A549 (cell line): ENCODE results near the gene CDH6. TPM values are rescaled to one million over a fixed set of nuclear protein-coding genes. Genes with fewer than 3 reads are reported as not detected.

Experiments used
- ATAC-seq, 2 experiments: fragments of 200-7000 bp in 1 of 2; fragments of >200 bp in 1 of 2; cut with Nextera tagmentation in 1 of 2; cut with Tn5 transposase in 1 of 2; 3 replicates each; pipeline versions ENCODE4 v1.8.0 to v1.9.1; 2018 to 2020; ENCODE audit warnings: mild to moderate bottlenecking in 1 of 2, moderate library complexity in 1 of 2
- CTCF ChIA-PET: fragments of 300-600 bp; sonication (Branson Sonifier 250); formaldehyde crosslinking; extraction: SDS; loops from one replicate; lab custom pipeline; 2021; ENCODE audit warnings: antibody characterized with exemption, inconsistent platforms; lab: Yijun Ruan, JAX
- POLR2A ChIA-PET: fragments of 350-600 bp; formaldehyde crosslinking; extraction: SDS; loops from one replicate; lab custom pipeline; 2021; ENCODE audit warnings: antibody characterized with exemption, inconsistent platforms; lab: Yijun Ruan, JAX
- DNase-seq, 2 experiments: peaks; one replicate each; pipeline versions ENCODE4 v3.0.0 to v3.0.0-alpha.2; 2011 to 2016; ENCODE audit warnings: low read depth in 1 of 2, low spot score in 1 of 2
- FAIRE-seq: peaks from 2 replicates; lab custom pipeline; 2011; peaks lifted over from hg19 to GRCh38; lab: Jason Lieb, UNC
- H3K27ac ChIP-seq, 2 experiments: fragments of >200 bp; sonication (Bioruptor Twin); formaldehyde crosslinking; 3 replicates each; pipeline ENCODE4 v1.5.1; 2016 to 2017
- H3K4me1 ChIP-seq: fragments of >200 bp; sonication (Bioruptor Twin); formaldehyde crosslinking; 3 replicates; pipeline ENCODE4 v1.6.1; 2016
- H3K4me2 ChIP-seq: fragments of >200 bp; sonication (Bioruptor Twin); formaldehyde crosslinking; 3 replicates; pipeline ENCODE4 v1.6.1; 2016
- H3K4me3 ChIP-seq: fragments of >200 bp; sonication (Bioruptor Twin); formaldehyde crosslinking; 3 replicates; pipeline ENCODE4 v1.5.1; 2016
- H3K9me3 ChIP-seq: fragments of >200 bp; sonication (Bioruptor Twin); formaldehyde crosslinking; 3 replicates; pipeline ENCODE4 v1.6.1; 2016
- ATOH8 ChIP-seq: fragments of 250-450 bp; sonication (Bioruptor Pico); IDR thresholded peaks from 2 replicates; pipeline ENCODE4 v1.5.0; 2020; ENCODE audit warnings: low read depth, mild to moderate bottlenecking, moderate library complexity
- BHLHE40 ChIP-seq: IDR thresholded peaks from 2 replicates; pipeline ENCODE4 v1.6.1; 2012; ENCODE audit warnings: low read depth, low read length, inconsistent platforms
- CBX2 ChIP-seq: fragments of 200-600 bp; sonication (generic); IDR thresholded peaks from 2 replicates; pipeline ENCODE4 v1.6.1; 2016; ENCODE audit warnings: low read depth, mild to moderate bottlenecking, borderline replicate concordance
- CTCF ChIP-seq: fragments of >200 bp; sonication (Bioruptor Twin); formaldehyde crosslinking; IDR thresholded peaks from 3 replicates; pipeline ENCODE4 v1.5.1; 2016
- E2F6 ChIP-seq: IDR thresholded peaks from 2 replicates; pipeline ENCODE4 v1.6.1; 2012; ENCODE audit warnings: low read depth, borderline replicate concordance
- ELK1 ChIP-seq: fragments of 150-350 bp; IDR thresholded peaks from 2 replicates; pipeline ENCODE4 v1.6.1; 2014; ENCODE audit warnings: low read depth, mild to moderate bottlenecking, low read length
- EP300 ChIP-seq, 2 experiments: fragments of >200 bp; sonication (Bioruptor Twin); formaldehyde crosslinking; IDR thresholded peaks; 2 replicates in 1 of 2; 3 replicates in 1 of 2; pipeline ENCODE4 v1.6.1; 2016 to 2017
- FOSL2 ChIP-seq, 2 experiments: fragments of 450-650 bp in 1 of 2; fragments of >200 bp in 1 of 2; sonication (Bioruptor Twin) in 1 of 2; formaldehyde crosslinking; IDR thresholded peaks; 2 replicates each; pipeline versions ENCODE4 v1.5.0 to v1.6.1; 2016 to 2020; ENCODE audit warnings: mild to moderate bottlenecking in 1 of 2, moderate library complexity in 1 of 2
- GATA3 ChIP-seq: IDR thresholded peaks from 2 replicates; pipeline ENCODE4 v1.6.1; 2012; ENCODE audit warnings: borderline replicate concordance
- HES2 ChIP-seq: fragments of >200 bp; sonication (Bioruptor Twin); formaldehyde crosslinking; IDR thresholded peaks from 2 replicates; pipeline ENCODE4 v1.6.1; 2016
- HOXA7 ChIP-seq: fragments of 250-450 bp; sonication (Bioruptor Pico); IDR thresholded peaks from 2 replicates; pipeline ENCODE4 v1.5.0; 2020; ENCODE audit warnings: mild to moderate bottlenecking, moderate library complexity
- KDM1A ChIP-seq: fragments of 200-600 bp; sonication (generic); IDR thresholded peaks from 2 replicates; pipeline ENCODE4 v1.6.1; 2016; ENCODE audit warnings: low read depth, mild to moderate bottlenecking
- KDM5A ChIP-seq: fragments of 200-600 bp; sonication (generic); IDR thresholded peaks from 2 replicates; pipeline ENCODE4 v1.6.1; 2016; ENCODE audit warnings: antibody characterized with exemption, mild to moderate bottlenecking
- MAX ChIP-seq: IDR thresholded peaks from 2 replicates; pipeline ENCODE4 v1.6.1; 2012
- MAZ ChIP-seq: fragments of 150-350 bp; IDR thresholded peaks from 2 replicates; pipeline ENCODE4 v1.6.1; 2014; ENCODE audit warnings: antibody characterized with exemption, low read depth, low read length, borderline replicate concordance
- MYC ChIP-seq: IDR thresholded peaks from 2 replicates; pipeline ENCODE4 v1.6.1; 2012; ENCODE audit warnings: mild to moderate bottlenecking, inconsistent platforms, low read length, improper control_type of control experiment, borderline replicate concordance
- NPAS2 ChIP-seq: fragments of 250-450 bp; sonication (Bioruptor Pico); IDR thresholded peaks from 2 replicates; pipeline ENCODE4 v1.8.0; 2022; ENCODE audit warnings: mild to moderate bottlenecking, moderate library complexity, borderline replicate concordance
- PHF8 ChIP-seq: fragments of 200-600 bp; sonication (generic); IDR thresholded peaks from 2 replicates; pipeline ENCODE4 v1.6.1; 2016; ENCODE audit warnings: low read depth, mild to moderate bottlenecking, antibody characterized with exemption, moderate library complexity, borderline replicate concordance
- POLR2AphosphoS2 ChIP-seq: conservative IDR thresholded peaks from 2 replicates; pipeline ENCODE4 v1.6.1; 2012; ENCODE audit warnings: low read length, improper control_type of control experiment, inconsistent platforms
- RAD21 ChIP-seq, 2 experiments: fragments of >200 bp in 1 of 2; sonication (Bioruptor Twin) in 1 of 2; formaldehyde crosslinking in 1 of 2; IDR thresholded peaks in 1 of 2; conservative IDR thresholded peaks in 1 of 2; 2 replicates in 1 of 2; 3 replicates in 1 of 2; pipeline ENCODE4 v1.6.1; 2012 to 2018; ENCODE audit warnings: inconsistent platforms in 1 of 2
- RARB ChIP-seq: fragments of 250-450 bp; sonication (Bioruptor Pico); IDR thresholded peaks from 2 replicates; pipeline ENCODE4 v1.8.0; 2021; ENCODE audit warnings: mild to moderate bottlenecking, moderate library complexity
- RNF2 ChIP-seq: fragments of 200-600 bp; sonication (generic); IDR thresholded peaks from 2 replicates; pipeline ENCODE4 v1.6.1; 2016; ENCODE audit warnings: low read depth, mild to moderate bottlenecking, antibody characterized with exemption, moderate library complexity, borderline replicate concordance
- SMC3 ChIP-seq: fragments of >200 bp; sonication (Bioruptor Twin); formaldehyde crosslinking; IDR thresholded peaks from 3 replicates; pipeline ENCODE4 v1.6.1; 2018; ENCODE audit warnings: inconsistent platforms
- TP53 ChIP-seq: fragments of 250-450 bp; sonication (Bioruptor Pico); IDR thresholded peaks from 2 replicates; pipeline ENCODE4 v1.5.0; 2021; ENCODE audit warnings: mild to moderate bottlenecking, moderate library complexity
- USF2 ChIP-seq: fragments of 450-650 bp; IDR thresholded peaks from 2 replicates; pipeline ENCODE4 v1.6.1; 2014; ENCODE audit warnings: antibody characterized with exemption
- ZNF302 ChIP-seq: fragments of 250-450 bp; sonication (Bioruptor Pico); IDR thresholded peaks from 2 replicates; pipeline ENCODE4 v1.9.0; 2021; ENCODE audit warnings: inconsistent platforms, mild to moderate bottlenecking, moderate library complexity
- ZSCAN20 ChIP-seq: fragments of 250-450 bp; sonication (Bioruptor Pico); IDR thresholded peaks from 2 replicates; pipeline ENCODE4 v1.8.0; 2022; ENCODE audit warnings: mild to moderate bottlenecking, moderate library complexity
- WGBS: methylation state at CpG from one replicate; pipeline ENCODE4 v1.1.6; 2017; ENCODE audit errors: missing lambda C conversion rate; 5-methylcytosine and 5-hydroxymethylcytosine counted together
- polyA plus RNA-seq, 4 experiments: library from polyadenylated mRNA; depleted of rRNA in 3 of 4; stranded (reverse); fragments of >200 nt; fragmentation: RNase III in 1 of 4; extraction: RNeasy Plus Mini Kit Qiagen cat#74134 plus additional on column Dnase treatment in 1 of 4; gene quantifications; 2 replicates in 3 of 4; 3 replicates in 1 of 4; pipeline ENCODE4 v1.2.3, GENCODE V29; 2011 to 2017

The CDH6 gene
- polyA plus RNA-seq, 2 of the 4 experiments (the other 2 are of a cell fraction) = 0.25 to 0.61 TPM

- no peak for TF ChIP-seq CBX2
- TF ChIP-seq ZNF302 (CRISPR knock-in tag) = no peak
- no peak for TF ChIP-seq EP300 (IDR thresholded peaks at IDR 0.05)
- TF ChIP-seq NPAS2 (CRISPR knock-in tag) = no peak
- no peak for TF ChIP-seq FOSL2 (IDR thresholded peaks at IDR 0.05)
- no peak for TF ChIP-seq FOSL2 (CRISPR knock-in tag; IDR thresholded peaks at IDR 0.05)
- no peak for TF ChIP-seq ZSCAN20 (CRISPR knock-in tag)
- TF ChIP-seq GATA3 = no peak
- no peak for TF ChIP-seq BHLHE40
- no peak for TF ChIP-seq TP53 (CRISPR knock-in tag)
- TF ChIP-seq SMC3 = peak; percentile 56
These were observed 6.7 kb upstream of the CDH6 start (continued) for GRCh38 chr5:31186672-31187267.

GRCh38 chr5:31187591-31187990 is 5.9 kb upstream of the CDH6 start:
- ATAC-seq = no peak
- no peaks in the 10 kb centered on the region for H3K9me3 ChIP-seq
- H3K4me1 ChIP-seq = no peaks in the 10 kb centered on the region
- DNase-seq = no peak
- no peak overlapping the region for H3K27ac ChIP-seq
- WGBS = 75% methylated on average over 7 of the region's 7 CpGs
- no peak for TF ChIP-seq RARB (CRISPR knock-in tag)
- TF ChIP-seq HOXA7 (CRISPR knock-in tag) = no peak
- TF ChIP-seq MYC = no peak
- no peak for TF ChIP-seq ATOH8 (CRISPR knock-in tag)
- TF ChIP-seq USF2 = no peak
- no peak for TF ChIP-seq HES2
- no peak for TF ChIP-seq ELK1
- no peak for TF ChIP-seq KDM1A
- TF ChIP-seq MAX = no peak
- no peak for TF ChIP-seq MAZ
- no peak for TF ChIP-seq POLR2AphosphoS2
- no peak for TF ChIP-seq RNF2
- TF ChIP-seq, all 56 proteins: peak for 0
- FAIRE-seq = no peak
- Histone ChIP-seq H3K4me2 (no peak overlapping the region), H3K4me3 (no peak overlapping the region)
- POLR2A ChIA-PET = no interaction called here
- CTCF ChIA-PET = interaction anchor here (1.0 to 3.3 kb wide), 8 partner anchors 8 to 1185 kb away, joined by 3 to 14 read pairs (median 7); no protein-coding TSS in a partner anchor

GRCh38 chr5:31192442-31192841 is 1.0 kb upstream of the CDH6 start:
- Histone ChIP-seq H3K27ac (no peak overlapping the region), H3K9me3 (no peaks in the 10 kb centered on the region), H3K4me2 (no peak overlapping the region), H3K4me1 (peaks cover 6% of the 10 kb centered on the region; the same call in 2 of the 3 replicates), H3K4me3 (no peak overlapping the region)
- no peak for DNase-seq
- no peak for ATAC-seq
- ChIA-PET POLR2A (no interaction called here), CTCF (interaction anchor here (0.6 to 1.9 kb wide), 2 partner anchors 12 to 17 kb away, joined by 3 to 4 read pairs; no protein-coding TSS in a partner anchor)
- 23% methylated on average over 1 of the region's 1 CpG for WGBS
- FAIRE-seq = no peak
- TF ChIP-seq RAD21 (conservative IDR thresholded peaks at IDR 0.05 in 1 of 2, IDR thresholded peaks at IDR 0.05 in 1 of 2) = no peak
- no peak for TF ChIP-seq NPAS2 (CRISPR knock-in tag)
- no peak for TF ChIP-seq CTCF
- TF ChIP-seq E2F6 = no peak
- TF ChIP-seq KDM5A = no peak
- TF ChIP-seq USF2 = no peak
- TF ChIP-seq PHF8 = no peak
- TF ChIP-seq ATOH8 (CRISPR knock-in tag) = no peak
